ENCODE results near the gene SERPINA6.

DNA sequence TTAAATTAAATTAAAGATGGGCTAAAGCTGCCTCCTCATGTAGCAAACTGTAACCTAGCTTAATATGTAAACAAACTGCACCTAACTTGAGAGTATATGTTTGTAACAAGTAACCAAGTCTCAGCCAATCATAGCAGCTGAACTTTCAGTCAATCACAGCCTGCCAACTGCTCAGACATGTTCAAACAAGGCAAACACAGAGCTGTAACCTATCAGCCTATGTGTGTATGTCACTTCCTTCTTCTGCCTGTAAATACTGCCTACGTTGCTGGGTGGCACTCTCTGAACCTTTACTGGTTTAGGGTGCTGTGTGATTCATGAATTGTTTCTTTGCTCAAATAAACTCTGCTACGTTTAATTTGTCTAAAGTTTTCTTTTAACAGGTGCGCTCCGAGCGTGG is 2.9 kb downstream of the SERPINA6 start:
- TF ChIP-seq, protein P1, sequence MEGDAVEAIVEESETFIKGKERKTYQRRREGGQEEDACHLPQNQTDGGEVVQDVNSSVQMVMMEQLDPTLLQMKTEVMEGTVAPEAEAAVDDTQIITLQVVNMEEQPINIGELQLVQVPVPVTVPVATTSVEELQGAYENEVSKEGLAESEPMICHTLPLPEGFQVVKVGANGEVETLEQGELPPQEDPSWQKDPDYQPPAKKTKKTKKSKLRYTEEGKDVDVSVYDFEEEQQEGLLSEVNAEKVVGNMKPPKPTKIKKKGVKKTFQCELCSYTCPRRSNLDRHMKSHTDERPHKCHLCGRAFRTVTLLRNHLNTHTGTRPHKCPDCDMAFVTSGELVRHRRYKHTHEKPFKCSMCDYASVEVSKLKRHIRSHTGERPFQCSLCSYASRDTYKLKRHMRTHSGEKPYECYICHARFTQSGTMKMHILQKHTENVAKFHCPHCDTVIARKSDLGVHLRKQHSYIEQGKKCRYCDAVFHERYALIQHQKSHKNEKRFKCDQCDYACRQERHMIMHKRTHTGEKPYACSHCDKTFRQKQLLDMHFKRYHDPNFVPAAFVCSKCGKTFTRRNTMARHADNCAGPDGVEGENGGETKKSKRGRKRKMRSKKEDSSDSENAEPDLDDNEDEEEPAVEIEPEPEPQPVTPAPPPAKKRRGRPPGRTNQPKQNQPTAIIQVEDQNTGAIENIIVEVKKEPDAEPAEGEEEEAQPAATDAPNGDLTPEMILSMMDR (IDR thresholded peaks at IDR 0.05; ENCODE audit: insufficient read depth, low read depth, low read length) = no peak
- no peak for TF ChIP-seq EZH2 (IDR thresholded peaks at IDR 0.05; ENCODE audit: insufficient read depth, low read length)

Measured in astrocyte (in vitro differentiated cells and primary cell).